Body of pancreas (tissue), 4 donors: ENCODE results near the gene KRTAP6-3. TPM values are rescaled to one million over a fixed set of nuclear protein-coding genes. Genes with fewer than 3 reads are reported as not detected.

Source experiments
- ATAC-seq: fragments of 150-250 bp; one replicate; pipeline ENCODE4 v1.9.1; 2016
- DNase-seq, 4 donors: peaks; one replicate each; pipeline ENCODE4 v3.0.0-alpha.2; 2019
- H3K27ac ChIP-seq, 4 donors: fragments of 200-600 bp; sonication (generic); 1 replicate in 3 of 4; 2 replicates in 1 of 4; pipeline versions ENCODE4 v1.5.1 to v1.6.1; 2016 to 2019; ENCODE audit warnings: mild to moderate bottlenecking in 1 of 4, mixed read lengths in 1 of 4, moderate library complexity in 1 of 4
- H3K27me3 ChIP-seq, 2 donors: fragments of 200-600 bp; sonication (generic); one replicate each; pipeline ENCODE4 v1.6.0; 2016; ENCODE audit warnings: mild to moderate bottlenecking in 1 of 2
- H3K36me3 ChIP-seq, 2 donors: fragments of 200-600 bp; sonication (generic); replicated peaks in 1 of 2; 2 replicates each; pipeline ENCODE4 v1.5.1; 2016; ENCODE audit warnings: low read depth in 2 of 2; ENCODE audit not compliant: insufficient read depth in 1 of 2
- H3K4me1 ChIP-seq: fragments of 200-600 bp; sonication (generic); one replicate; pipeline ENCODE4 v1.6.0; 2016
- H3K4me3 ChIP-seq, 2 donors: fragments of 200-600 bp; sonication (generic); 1 replicate in 1 of 2; 2 replicates in 1 of 2; pipeline ENCODE4 v1.5.1; 2016 to 2019
- H3K9me3 ChIP-seq, 3 donors: fragments of 200-600 bp; sonication (generic); 1 replicate in 2 of 3; 2 replicates in 1 of 3; pipeline ENCODE4 v1.5.1; 2016
- CTCF ChIP-seq, 7 experiments: fragments of 450-650 bp in 4 of 7; fragments of 200-600 bp in 3 of 7; sonication (generic) in 3 of 7; IDR thresholded peaks; one replicate each; pipeline ENCODE4 v1.5.1; 2016 to 2019; ENCODE audit warnings: antibody characterized with exemption in 7 of 7
- POLR2A ChIP-seq, 3 donors: fragments of 450-650 bp; IDR thresholded peaks; one replicate each; pipeline ENCODE4 v1.6.1; 2016; ENCODE audit warnings: antibody characterized with exemption in 3 of 3, mild to moderate bottlenecking in 2 of 3
- WGBS, 2 donors: methylation state at CpG; one replicate each; pipeline ENCODE4 v1.1.5; 2017; 5-methylcytosine and 5-hydroxymethylcytosine counted together
- intact Hi-C: fragments of 100-400 bp; cut with DNase I; formaldehyde crosslinking; loops from one replicate; pipeline ENCODE4 v1.15.1; 2023
- total RNA-seq, 2 donors: library from RNA; depleted of rRNA; stranded (reverse); fragments of >200 nt; gene quantifications; one replicate each; pipeline ENCODE4 v1.1.0, GENCODE V29; 2016

KRTAP6-3 gene
- not detected for total RNA-seq

GRCh38 chr21:30592140-30592539 is at the start of gene KRTAP6-3:
TSS of gene KRTAP6-3 (plus strand) at chr21:30592440. CDS start at chr21:30592446, 6 bp downstream.
- no peak for TF ChIP-seq CTCF (IDR thresholded peaks at IDR 0.05)
- TF ChIP-seq POLR2A (IDR thresholded peaks at IDR 0.05) = no peak
- no peak for DNase-seq
- no peaks in the 10 kb centered on the region for H3K9me3 ChIP-seq
- no peak within 1 kb of the TSS for H3K27ac ChIP-seq
- H3K4me1 ChIP-seq = no peaks in the 10 kb centered on the region
- WGBS, 2 donors = 84 to 91% methylated on average over 4 of the region's 4 CpGs
- no peak within 1 kb of the TSS for H3K4me3 ChIP-seq
- H3K36me3 ChIP-seq = no peaks in the 10 kb centered on the region
- no peaks in the 10 kb centered on the region for H3K27me3 ChIP-seq
- ATAC-seq = no peak
- intact Hi-C loops = no loop called here

- ATAC-seq = no peak
- Histone ChIP-seq H3K4me3 (no peak overlapping the region), H3K36me3 (no peaks in the 10 kb centered on the region), H3K27me3 (no peaks in the 10 kb centered on the region), H3K9me3 (no peaks in the 10 kb centered on the region), H3K27ac (no peak overlapping the region), H3K4me1 (no peaks in the 10 kb centered on the region)
- 67 to 88% methylated on average over 1 of the region's 1 CpG for WGBS, 2 donors
- no peak for DNase-seq
- intact Hi-C loops = no loop called here
- TF ChIP-seq POLR2A (IDR thresholded peaks at IDR 0.05) (no peak), CTCF (IDR thresholded peaks at IDR 0.05) (no peak)
These were observed 39.5 kb upstream of the KRTAP6-3 start for GRCh38 chr21:30552782-30553181.

- Histone ChIP-seq H3K9me3 (no peaks in the 10 kb centered on the region), H3K4me1 (no peaks in the 10 kb centered on the region), H3K27me3 (no peaks in the 10 kb centered on the region), H3K27ac (no peak overlapping the region), H3K36me3 (no peaks in the 10 kb centered on the region), H3K4me3 (no peak overlapping the region)
- DNase-seq (no peak), ATAC-seq (no peak)
- intact Hi-C loops = no loop called here
- TF ChIP-seq POLR2A (IDR thresholded peaks at IDR 0.05) (no peak), CTCF (IDR thresholded peaks at IDR 0.05) (no peak)
- WGBS, 2 donors = 75 to 82% methylated on average over 2 of the region's 2 CpGs
These were observed 37.1 kb upstream of the KRTAP6-3 start for GRCh38 chr21:30555095-30555494.

GRCh38 chr21:30561264-30561895 is 30.9 kb upstream of the KRTAP6-3 start, which contains the start of gene KRTAP19-7:
TSS of gene KRTAP19-7 (minus strand) at chr21:30561314. CDS start at chr21:30561289, 25 bp downstream.
- intact Hi-C loops = no loop called here
- ATAC-seq (no peak), DNase-seq (no peak)
- H3K9me3 ChIP-seq = no peaks in the 10 kb centered on the region
- H3K4me3 ChIP-seq = no peak within 1 kb of the TSS
- H3K36me3 ChIP-seq = no peaks in the 10 kb centered on the region
- H3K27ac ChIP-seq = no peak within 1 kb of the TSS
- no peaks in the 10 kb centered on the region for H3K27me3 ChIP-seq
- no peak for TF ChIP-seq CTCF (IDR thresholded peaks at IDR 0.05)
- no peak for TF ChIP-seq POLR2A (IDR thresholded peaks at IDR 0.05)
- WGBS, 2 donors = 60 to 72% methylated on average over 2 of the region's 2 CpGs
- H3K4me1 ChIP-seq = no peaks in the 10 kb centered on the region

- Histone ChIP-seq H3K4me1 (no peaks in the 10 kb centered on the region), H3K9me3 (no peaks in the 10 kb centered on the region), H3K27ac (no peak overlapping the region), H3K36me3 (no peaks in the 10 kb centered on the region), H3K27me3 (no peaks in the 10 kb centered on the region), H3K4me3 (no peak overlapping the region)
- no peak for TF ChIP-seq CTCF (IDR thresholded peaks at IDR 0.05)
- no peak for TF ChIP-seq POLR2A (IDR thresholded peaks at IDR 0.05)
- DNase-seq = no peak
- ATAC-seq = no peak
- WGBS, 2 donors = 75 to 80% methylated on average over 2 of the region's 2 CpGs
- intact Hi-C loops = no loop called here
These were observed 30.3 kb upstream of the KRTAP6-3 start for GRCh38 chr21:30561957-30562356.
